ENCODE results near the gene CSTF1. TPM values are rescaled to one million over a fixed set of nuclear protein-coding genes. Genes with fewer than 3 reads are reported as not detected.
"Not testable (repeated sequence)": the region's sequence is repeated elsewhere in the genome, so short reads cannot be mapped to it uniquely, and the experiment has no call there.

The CSTF1 gene
- total and polyA plus RNA-seq, 2 donors (not counting 1 experiment from before 2014, with no cell fraction given), result 31.2 to 55.2 TPM

- no peak for DNase-seq (ENCODE audit: low read depth in 2 of 2)
- Histone ChIP-seq H3K27ac (ENCODE audit: insufficient read depth, low read length) (no peak overlapping the region), H3K36me3 (ENCODE audit: control insufficient read depth, insufficient read depth, low read length) (peaks cover 27% of the 10 kb centered on the region)
Observed at GRCh38 chr20:56403465-56403864, 11.0 kb downstream of the CSTF1 start.

DNA sequence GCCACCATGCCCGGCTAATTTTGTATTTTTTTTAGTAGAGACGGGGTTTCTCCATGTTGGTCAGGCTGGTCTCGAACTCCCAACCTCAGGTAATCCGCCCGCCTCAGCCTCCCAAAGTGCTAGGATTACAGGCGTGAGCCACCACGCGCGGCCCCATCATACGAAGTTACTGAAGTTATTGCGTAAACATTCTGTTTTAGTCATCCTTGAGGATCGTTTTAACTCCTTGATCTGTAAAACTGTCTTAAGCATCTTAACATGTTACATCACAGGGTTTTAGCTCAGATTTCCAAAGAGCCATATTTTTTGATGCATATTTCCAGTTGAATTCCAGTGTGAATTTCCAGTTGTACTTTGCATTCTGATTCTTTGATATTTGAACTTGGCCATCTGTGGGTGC, 12.9 kb downstream of the CSTF1 start:
- Histone ChIP-seq H3K36me3 (ENCODE audit: control insufficient read depth, insufficient read depth, low read length) (peaks cover 18% of the 10 kb centered on the region), H3K79me2 (ENCODE audit: control insufficient read depth, insufficient read depth, low read length) (peaks cover 14% of the 10 kb centered on the region)
- H3K27me3 ChIP-seq (ENCODE audit: control insufficient read depth, insufficient read depth, low read length); H3K9me3 ChIP-seq (ENCODE audit: control insufficient read depth, insufficient read depth, low read depth, low read length); H4K20me1 ChIP-seq (ENCODE audit: control insufficient read depth, extremely low read depth, insufficient read depth, low read length); H3K27ac ChIP-seq (ENCODE audit: insufficient read depth, low read length); H3K9ac ChIP-seq (ENCODE audit: insufficient read depth, low read length); DNase-seq (ENCODE audit: low read depth in 2 of 2); H2AFZ ChIP-seq (ENCODE audit: low read length); H3K4me2 ChIP-seq (ENCODE audit: extremely low read depth, insufficient read depth, low read length); H3K4me3 ChIP-seq (replicated peaks in 1 of 4; ENCODE audit: control extremely low read depth in 1 of 4, insufficient read depth in 1 of 4, low read depth in 3 of 4, low read length in 4 of 4); H3K4me1 ChIP-seq (ENCODE audit: control insufficient read depth, extremely low read depth, insufficient read depth, low read length): not testable (repeated sequence)

More at GRCh38 chr20:56403465-56403864, 11.0 kb downstream of the CSTF1 start:
- Histone ChIP-seq H3K79me2 (ENCODE audit: control insufficient read depth, insufficient read depth, low read length) (peaks cover 15% of the 10 kb centered on the region), H4K20me1 (ENCODE audit: control insufficient read depth, extremely low read depth, insufficient read depth, low read length) (no peaks in the 10 kb centered on the region), H3K9me3 (ENCODE audit: control insufficient read depth, insufficient read depth, low read depth, low read length) (no peaks in the 10 kb centered on the region), H3K27me3 (ENCODE audit: control insufficient read depth, insufficient read depth, low read length) (no peaks in the 10 kb centered on the region), H3K4me2 (ENCODE audit: extremely low read depth, insufficient read depth, low read length) (no peak overlapping the region), H3K4me3 (replicated peaks in 1 of 4; ENCODE audit: control extremely low read depth in 1 of 4, insufficient read depth in 1 of 4, low read depth in 3 of 4, low read length in 4 of 4) (no peak overlapping the region), H3K9ac (ENCODE audit: insufficient read depth, low read length) (no peak overlapping the region), H3K4me1 (ENCODE audit: control insufficient read depth, extremely low read depth, insufficient read depth, low read length) (peaks cover 2% of the 10 kb centered on the region), H2AFZ (ENCODE audit: low read length) (no peak overlapping the region)
- TF ChIP-seq CTCF (conservative IDR thresholded peaks at IDR 0.05 in 1 of 2, IDR thresholded peaks at IDR 0.05 in 1 of 2; ENCODE audit: low read depth in 1 of 2, low read length in 2 of 2), result no peak
- no peak for TF ChIP-seq EZH2 (IDR thresholded peaks at IDR 0.05; ENCODE audit: low read length, missing control alignments)

DNA sequence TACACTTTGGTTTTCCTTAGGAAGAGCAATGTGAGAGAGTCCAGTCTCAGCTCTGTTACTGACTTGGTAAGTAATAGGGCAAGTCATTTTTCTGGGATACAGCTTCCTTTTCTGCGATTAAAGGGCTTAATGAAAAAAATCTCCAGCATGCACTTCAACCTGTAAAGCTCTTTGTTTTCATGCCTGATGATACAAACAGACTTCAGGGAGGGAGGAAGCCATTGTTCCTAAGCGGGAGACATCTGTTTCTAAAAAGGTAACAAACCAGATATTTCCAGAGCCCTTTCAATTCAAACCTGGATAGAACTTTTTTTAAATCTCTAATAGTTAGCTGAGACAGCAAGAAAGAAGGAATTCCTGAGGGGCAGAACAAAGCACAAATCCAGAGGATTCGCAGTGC, 14.5 kb downstream of the CSTF1 start:
- Histone ChIP-seq H3K36me3 (ENCODE audit: control insufficient read depth, insufficient read depth, low read length) (peaks cover 14% of the 10 kb centered on the region), H3K9ac (ENCODE audit: insufficient read depth, low read length) (no peak overlapping the region), H2AFZ (ENCODE audit: low read length) (no peak overlapping the region), H3K27me3 (ENCODE audit: control insufficient read depth, insufficient read depth, low read length) (no peaks in the 10 kb centered on the region), H3K27ac (ENCODE audit: insufficient read depth, low read length) (no peak overlapping the region), H3K4me1 (ENCODE audit: control insufficient read depth, extremely low read depth, insufficient read depth, low read length) (peaks cover 7% of the 10 kb centered on the region), H3K4me2 (ENCODE audit: extremely low read depth, insufficient read depth, low read length) (no peak overlapping the region), H3K9me3 (ENCODE audit: control insufficient read depth, insufficient read depth, low read depth, low read length) (no peaks in the 10 kb centered on the region), H3K4me3 (replicated peaks in 1 of 4; ENCODE audit: control extremely low read depth in 1 of 4, insufficient read depth in 1 of 4, low read depth in 3 of 4, low read length in 4 of 4) (no peak overlapping the region), H3K79me2 (ENCODE audit: control insufficient read depth, insufficient read depth, low read length) (peaks cover 8% of the 10 kb centered on the region), H4K20me1 (ENCODE audit: control insufficient read depth, extremely low read depth, insufficient read depth, low read length) (no peaks in the 10 kb centered on the region)
- no peak for DNase-seq (ENCODE audit: low read depth in 2 of 2)
- TF ChIP-seq EZH2 (IDR thresholded peaks at IDR 0.05; ENCODE audit: low read length, missing control alignments) (no peak), CTCF (conservative IDR thresholded peaks at IDR 0.05 in 1 of 2, IDR thresholded peaks at IDR 0.05 in 1 of 2; ENCODE audit: low read depth in 1 of 2, low read length in 2 of 2) (no peak)
